Hematopoietic multipotent progenitor cell (in vitro differentiated cells): ENCODE measurements around the gene EHHADH. TPM values are rescaled to one million over a fixed set of nuclear protein-coding genes. Genes with fewer than 3 reads are reported as not detected.

ENCODE experiments used
- DNase-seq, 3 donors: peaks; one replicate each; pipeline ENCODE4 v3.0.0-alpha.2; 2011 to 2015; ENCODE audit warnings: low read depth in 2 of 3, low spot score in 2 of 3
- total RNA-seq: library from RNA; depleted of rRNA; stranded (reverse); fragments of >200 nt; gene quantifications from one replicate; pipeline ENCODE4 v1.2.3, GENCODE V29; 2012

EHHADH gene
- total RNA-seq, 1 donor: 4.0 TPM

GRCh38 chr3:185199671-185200070, 54.2 kb downstream of the EHHADH start:
- no peak for DNase-seq

GRCh38 chr3:185199206-185199605, 54.6 kb downstream of the EHHADH start:
- no peak for DNase-seq

GRCh38 chr3:185197068-185197467, 56.8 kb downstream of the EHHADH start:
- DNase-seq: no peak

- no peak for DNase-seq
Measured at GRCh38 chr3:185195652-185196051, 58.2 kb downstream of the EHHADH start.

- DNase-seq: no peak
Measured at GRCh38 chr3:185188816-185189215, 65.0 kb downstream of the EHHADH start.

- no peak for DNase-seq
Measured at GRCh38 chr3:185187391-185187790, 66.5 kb downstream of the EHHADH start.

GRCh38 chr3:185176750-185177359, 77.0 kb downstream of the EHHADH start:
- peak in 2 of 3 donors; percentile 30 to 66 for DNase-seq

- DNase-seq: peak in 1 of 3 donors; percentile 40
Measured at GRCh38 chr3:185175370-185175987, 78.4 kb downstream of the EHHADH start.

- no peak for DNase-seq
Measured at GRCh38 chr3:185172086-185173049, 81.5 kb downstream of the EHHADH start.

GRCh38 chr3:185164428-185165217, 89.2 kb downstream of the EHHADH start:
- DNase-seq: no peak

GRCh38 chr3:185162634-185163033, 91.2 kb downstream of the EHHADH start:
- DNase-seq: no peak

- DNase-seq: no peak
Measured at GRCh38 chr3:185161761-185162160, 92.1 kb downstream of the EHHADH start.

- no peak for DNase-seq
Measured at GRCh38 chr3:185157347-185157746, 96.5 kb downstream of the EHHADH start.

GRCh38 chr3:185155678-185156077, 98.2 kb downstream of the EHHADH start:
- no peak for DNase-seq

- DNase-seq: no peak
Measured at GRCh38 chr3:185153861-185154629, 99.8 kb downstream of the EHHADH start.

GRCh38 chr3:185153171-185153771, 100.6 kb downstream of the EHHADH start:
- peak in 1 of 3 donors; percentile 39 for DNase-seq

GRCh38 chr3:185152410-185153170, 101.3 kb downstream of the EHHADH start, which contains the start of gene C3orf70:
Gene C3orf70 (minus strand): TSS chr3:185153060. CDS start chr3:185152823, 237 bp downstream.
- peak in 2 of 3 donors; percentile 40 to 42 for DNase-seq

GRCh38 chr3:185151964-185152409, 101.9 kb downstream of the EHHADH start:
- peak in 1 of 3 donors; percentile 20 for DNase-seq
